ENCODE data around the gene KRTAP5-5. TPM values are rescaled to one million over a fixed set of nuclear protein-coding genes. Genes with fewer than 3 reads are reported as not detected.
A peak's percentile ranks its signal among the peaks of the same experiment; 100 is the strongest.
"Not testable (repeated sequence)": the region's sequence is repeated elsewhere in the genome, so short reads cannot be mapped to it uniquely, and the experiment has no call there.

KRTAP5-5 gene
- total RNA-seq, 1 donor from 2014 or later = not detected

DNA sequence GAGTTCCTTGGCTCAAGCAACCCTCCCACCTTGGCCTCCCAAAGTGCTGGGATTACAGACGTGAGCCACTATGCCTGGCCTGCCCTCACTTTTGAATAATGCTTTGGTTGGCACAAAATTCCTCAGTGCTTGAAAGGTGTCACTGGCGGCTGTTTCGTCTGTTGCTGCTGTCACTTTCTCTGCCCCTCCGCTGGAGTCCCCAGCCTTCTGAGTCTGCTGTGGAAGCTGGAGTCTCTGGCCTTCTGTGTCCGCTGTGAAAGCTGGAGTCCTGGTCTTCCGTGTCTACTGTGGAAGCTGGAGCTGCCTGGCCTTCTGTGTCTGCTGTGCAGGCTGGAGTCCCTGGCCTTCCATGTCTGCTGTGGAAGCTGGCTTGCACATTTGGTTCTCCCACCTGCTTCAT lies 39.6 kb upstream of the KRTAP5-5 start:
- no peak for DNase-seq
- H3K27ac Mint-ChIP-seq (ENCODE audit: unreplicated experiment) = no peak overlapping the region
- no peak overlapping the region for H3K4me3 Mint-ChIP-seq (ENCODE audit: unreplicated experiment)
- TF ChIP-seq, protein P1, sequence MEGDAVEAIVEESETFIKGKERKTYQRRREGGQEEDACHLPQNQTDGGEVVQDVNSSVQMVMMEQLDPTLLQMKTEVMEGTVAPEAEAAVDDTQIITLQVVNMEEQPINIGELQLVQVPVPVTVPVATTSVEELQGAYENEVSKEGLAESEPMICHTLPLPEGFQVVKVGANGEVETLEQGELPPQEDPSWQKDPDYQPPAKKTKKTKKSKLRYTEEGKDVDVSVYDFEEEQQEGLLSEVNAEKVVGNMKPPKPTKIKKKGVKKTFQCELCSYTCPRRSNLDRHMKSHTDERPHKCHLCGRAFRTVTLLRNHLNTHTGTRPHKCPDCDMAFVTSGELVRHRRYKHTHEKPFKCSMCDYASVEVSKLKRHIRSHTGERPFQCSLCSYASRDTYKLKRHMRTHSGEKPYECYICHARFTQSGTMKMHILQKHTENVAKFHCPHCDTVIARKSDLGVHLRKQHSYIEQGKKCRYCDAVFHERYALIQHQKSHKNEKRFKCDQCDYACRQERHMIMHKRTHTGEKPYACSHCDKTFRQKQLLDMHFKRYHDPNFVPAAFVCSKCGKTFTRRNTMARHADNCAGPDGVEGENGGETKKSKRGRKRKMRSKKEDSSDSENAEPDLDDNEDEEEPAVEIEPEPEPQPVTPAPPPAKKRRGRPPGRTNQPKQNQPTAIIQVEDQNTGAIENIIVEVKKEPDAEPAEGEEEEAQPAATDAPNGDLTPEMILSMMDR (IDR thresholded peaks at IDR 0.05; ENCODE audit: partially characterized antibody, unreplicated experiment) = no peak
- peaks cover 4% of the 10 kb centered on the region for H3K36me3 Mint-ChIP-seq (ENCODE audit: unreplicated experiment)
- H3K27me3 Mint-ChIP-seq (ENCODE audit: unreplicated experiment) = peaks cover 3% of the 10 kb centered on the region
- no peaks in the 10 kb centered on the region for H3K9me3 Mint-ChIP-seq (ENCODE audit: unreplicated experiment)
- peaks cover 13% of the 10 kb centered on the region for H3K4me1 Mint-ChIP-seq (ENCODE audit: low read depth, unreplicated experiment)

DNA sequence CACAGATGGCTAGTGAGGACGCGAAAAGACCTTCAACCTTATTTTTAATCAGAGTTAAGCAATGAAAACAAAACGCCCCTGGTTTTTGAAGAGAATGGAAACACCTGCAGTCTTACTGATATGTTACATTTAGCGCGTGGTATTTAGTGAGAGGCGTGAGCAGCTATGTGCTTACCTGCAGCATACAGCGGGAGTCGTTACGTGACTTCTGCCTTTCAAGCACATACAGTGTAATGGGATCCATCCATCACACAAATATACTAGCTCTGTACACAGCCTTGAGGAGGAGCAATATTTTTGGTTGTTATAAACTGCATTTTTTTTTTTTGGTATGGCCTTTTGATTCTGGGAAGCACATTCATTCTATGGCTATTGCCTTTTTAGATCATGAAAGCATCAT lies 36.9 kb upstream of the KRTAP5-5 start:
- Mint-ChIP-seq H3K27me3 (ENCODE audit: unreplicated experiment) (peaks cover 7% of the 10 kb centered on the region), H3K27ac (ENCODE audit: unreplicated experiment) (no peak overlapping the region)
- no peak for DNase-seq

DNA sequence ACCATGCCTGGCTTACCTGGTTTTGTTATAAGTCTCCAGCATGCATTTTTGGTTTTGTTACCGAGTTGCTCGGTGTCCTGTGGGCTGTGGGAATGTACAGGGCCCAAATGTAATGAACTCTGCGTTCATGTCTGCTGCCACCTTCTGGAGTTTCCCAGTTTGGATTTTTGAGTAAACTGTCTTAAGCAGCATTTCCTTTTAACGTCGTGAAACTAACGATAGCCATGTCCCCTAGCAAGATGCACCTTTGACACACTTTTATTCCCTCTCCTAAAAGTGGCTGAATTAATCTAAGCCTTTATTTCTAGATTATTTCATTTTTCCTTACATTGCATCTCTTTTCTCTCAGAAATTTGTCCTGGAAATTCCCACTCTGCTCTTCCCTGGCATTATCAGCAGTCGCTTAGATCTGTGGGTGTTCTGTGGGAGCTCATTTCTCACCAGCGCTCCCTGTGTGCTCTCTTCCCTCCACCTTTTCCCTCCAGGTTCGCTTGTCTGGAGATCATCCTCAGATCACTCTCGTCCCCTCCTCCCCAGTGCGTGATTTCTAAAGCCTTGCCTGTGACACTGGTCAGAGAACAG lies 33.5 kb upstream of the KRTAP5-5 start:
- H3K4me1 Mint-ChIP-seq (ENCODE audit: low read depth, unreplicated experiment); DNase-seq; H3K9me3 Mint-ChIP-seq (ENCODE audit: unreplicated experiment); H3K27me3 Mint-ChIP-seq (ENCODE audit: unreplicated experiment); H3K4me3 Mint-ChIP-seq (ENCODE audit: unreplicated experiment): not testable (repeated sequence)
- H3K36me3 Mint-ChIP-seq (ENCODE audit: unreplicated experiment) = peaks cover 14% of the 10 kb centered on the region
- H3K27ac Mint-ChIP-seq (ENCODE audit: unreplicated experiment) = peak overlapping the region; percentile 7

More for the DNA sequence above, 36.9 kb upstream of the KRTAP5-5 start:
- peaks cover 2% of the 10 kb centered on the region for H3K9me3 Mint-ChIP-seq (ENCODE audit: unreplicated experiment)
- no peak overlapping the region for H3K4me3 Mint-ChIP-seq (ENCODE audit: unreplicated experiment)
- TF ChIP-seq, protein P1 (IDR thresholded peaks at IDR 0.05; ENCODE audit: partially characterized antibody, unreplicated experiment) = no peak
- peaks cover 11% of the 10 kb centered on the region for H3K36me3 Mint-ChIP-seq (ENCODE audit: unreplicated experiment)
- peaks cover 9% of the 10 kb centered on the region for H3K4me1 Mint-ChIP-seq (ENCODE audit: low read depth, unreplicated experiment)

DNA sequence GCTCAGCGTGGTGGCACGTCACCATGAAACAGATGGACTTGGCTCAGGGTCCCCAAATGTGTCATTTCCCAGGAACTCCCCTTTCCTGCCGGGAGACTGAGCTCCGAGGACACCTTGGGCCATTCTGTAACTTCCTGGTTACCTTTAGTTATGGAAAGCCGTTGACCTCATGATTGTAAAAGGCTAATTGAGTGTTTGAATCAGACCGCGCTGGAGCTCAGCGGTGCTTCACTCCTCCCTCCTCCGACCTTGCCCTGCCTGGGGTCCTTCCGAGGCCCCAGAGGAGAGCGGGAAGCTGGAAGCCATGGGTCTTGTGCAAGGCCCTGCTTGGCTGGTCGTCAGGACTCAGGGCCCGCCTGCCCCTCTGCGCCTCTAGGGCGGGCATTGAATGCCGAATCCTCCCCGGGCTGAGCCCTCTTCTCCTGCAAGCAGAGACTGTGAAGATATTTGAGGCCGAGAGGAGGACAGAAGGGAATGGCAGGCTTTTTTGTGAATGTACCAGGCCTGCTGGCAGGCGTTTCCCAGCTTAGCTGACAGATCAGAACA lies 32.9 kb upstream of the KRTAP5-5 start:
- H3K27me3 Mint-ChIP-seq (ENCODE audit: unreplicated experiment); H3K4me1 Mint-ChIP-seq (ENCODE audit: low read depth, unreplicated experiment); H3K4me3 Mint-ChIP-seq (ENCODE audit: unreplicated experiment); DNase-seq; H3K9me3 Mint-ChIP-seq (ENCODE audit: unreplicated experiment): not testable (repeated sequence)
- H3K27ac Mint-ChIP-seq (ENCODE audit: unreplicated experiment) = peak overlapping the region; percentile 7
- H3K36me3 Mint-ChIP-seq (ENCODE audit: unreplicated experiment) = peaks cover 14% of the 10 kb centered on the region

DNA sequence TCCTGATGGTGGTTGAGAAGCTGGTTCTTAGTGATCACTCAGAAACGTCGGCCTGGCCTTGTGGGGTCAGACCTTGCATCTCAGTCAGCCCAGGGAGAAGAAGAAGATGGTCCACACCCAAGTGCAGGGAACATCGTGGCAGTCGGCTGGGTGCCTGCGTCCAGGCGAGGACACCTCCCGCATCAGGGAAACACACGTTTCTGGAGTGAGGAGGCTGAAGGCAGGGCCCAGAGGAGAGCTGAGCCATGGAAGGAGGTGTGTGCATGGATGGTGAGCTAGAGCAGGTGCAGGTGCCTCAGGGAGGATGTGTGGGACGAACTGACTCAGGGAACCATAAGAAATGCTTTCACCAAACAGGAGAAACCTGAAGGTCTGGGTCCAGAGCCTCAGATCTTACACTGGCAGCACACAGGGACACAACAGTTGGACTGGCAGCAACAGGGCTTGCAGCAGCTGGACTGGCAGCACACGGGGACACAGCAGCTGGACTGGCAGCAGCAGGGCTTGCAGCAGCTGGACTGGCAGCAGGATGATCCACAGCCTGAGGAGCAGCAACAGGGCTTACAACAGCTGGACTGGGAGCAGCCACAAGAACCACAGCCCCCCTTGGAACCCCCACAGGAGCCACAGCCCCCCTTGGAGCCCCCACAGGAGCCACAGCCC lies 32.1 kb upstream of the KRTAP5-5 start:
- no peak overlapping the region for H3K27ac Mint-ChIP-seq (ENCODE audit: unreplicated experiment)
- DNase-seq = no peak
- TF ChIP-seq, protein P1 (IDR thresholded peaks at IDR 0.05; ENCODE audit: partially characterized antibody, unreplicated experiment) = no peak
- H3K4me1 Mint-ChIP-seq (ENCODE audit: low read depth, unreplicated experiment) = no peaks in the 10 kb centered on the region
- H3K4me3 Mint-ChIP-seq (ENCODE audit: unreplicated experiment) = no peak overlapping the region
- H3K9me3 Mint-ChIP-seq (ENCODE audit: unreplicated experiment) = peaks cover 11% of the 10 kb centered on the region
- H3K36me3 Mint-ChIP-seq (ENCODE audit: unreplicated experiment) = peaks cover 14% of the 10 kb centered on the region
- peaks cover 9% of the 10 kb centered on the region for H3K27me3 Mint-ChIP-seq (ENCODE audit: unreplicated experiment)

DNA sequence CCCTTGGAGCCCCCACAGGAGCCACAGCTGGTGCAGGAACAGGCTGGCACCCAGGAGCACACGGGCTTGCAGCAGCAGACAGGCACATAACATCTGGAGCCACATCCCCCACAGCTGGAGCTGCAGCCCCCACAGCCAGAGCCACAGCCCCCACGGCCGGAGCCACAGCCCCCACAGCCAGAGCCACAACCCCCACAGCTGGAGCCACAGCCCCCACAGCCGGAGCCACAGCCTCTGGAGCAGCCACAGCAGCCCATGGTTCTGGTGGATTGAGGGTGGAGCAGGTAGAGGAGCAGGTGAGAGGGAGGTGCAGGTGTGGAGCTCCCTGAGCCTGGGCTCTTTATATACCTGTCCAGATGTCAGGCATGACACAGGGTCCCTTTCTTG lies 31.6 kb upstream of the KRTAP5-5 start, which contains the start of gene KRTAP5-2:
KRTAP5-2 (minus strand) TSS at position 301 of the 387 bp plus-strand sequence; CDS start at position 257, 44 bp downstream.
- no peak for DNase-seq
- peaks cover 12% of the 10 kb centered on the region for H3K9me3 Mint-ChIP-seq (ENCODE audit: unreplicated experiment)
- no peaks in the 10 kb centered on the region for H3K4me1 Mint-ChIP-seq (ENCODE audit: low read depth, unreplicated experiment)
- TF ChIP-seq, protein P1 (IDR thresholded peaks at IDR 0.05; ENCODE audit: partially characterized antibody, unreplicated experiment) = no peak
- no peak within 1 kb of the TSS for H3K27ac Mint-ChIP-seq (ENCODE audit: unreplicated experiment)
- no peak within 1 kb of the TSS for H3K4me3 Mint-ChIP-seq (ENCODE audit: unreplicated experiment)
- H3K36me3 Mint-ChIP-seq (ENCODE audit: unreplicated experiment) = peaks cover 14% of the 10 kb centered on the region
- H3K27me3 Mint-ChIP-seq (ENCODE audit: unreplicated experiment) = peaks cover 9% of the 10 kb centered on the region

DNA sequence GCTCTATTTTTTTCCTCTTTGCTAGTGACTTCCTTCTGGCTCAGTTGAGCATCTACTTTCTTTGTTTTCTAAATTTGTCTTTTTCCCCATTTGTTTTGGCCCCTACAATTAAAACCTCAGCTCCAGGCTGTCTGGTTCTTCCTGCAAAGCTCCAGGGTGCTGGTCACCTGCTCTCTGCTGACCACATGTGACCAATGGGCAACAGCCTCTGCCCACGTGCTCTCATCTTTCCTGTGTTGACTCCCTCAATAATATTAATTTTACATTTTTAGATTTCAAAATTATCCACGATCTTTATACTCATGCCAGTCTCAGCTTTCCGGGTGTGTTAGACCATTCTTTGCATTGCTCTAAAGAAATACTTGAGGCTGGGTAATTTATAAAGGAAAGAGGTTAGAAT lies 31.2 kb upstream of the KRTAP5-5 start:
- H3K4me3 Mint-ChIP-seq (ENCODE audit: unreplicated experiment); H3K4me1 Mint-ChIP-seq (ENCODE audit: low read depth, unreplicated experiment); H3K27me3 Mint-ChIP-seq (ENCODE audit: unreplicated experiment); H3K27ac Mint-ChIP-seq (ENCODE audit: unreplicated experiment); DNase-seq: not testable (repeated sequence)
- Mint-ChIP-seq H3K9me3 (ENCODE audit: unreplicated experiment) (peaks cover 16% of the 10 kb centered on the region), H3K36me3 (ENCODE audit: unreplicated experiment) (peaks cover 14% of the 10 kb centered on the region)

All from glutamatergic neuron (in vitro differentiated cells).